Cardiac fibroblast (primary cell): Measurements from ENCODE around the gene HLTF.
"Not testable (repeated sequence)": the region's sequence is repeated elsewhere in the genome, so short reads cannot be mapped to it uniquely, and the experiment has no call there.

ENCODE experiments used
- DNase-seq, 2 donors: peaks; one replicate each; pipeline versions ENCODE4 v3.0.0 to v3.0.0-alpha.2; 2010; ENCODE audit warnings: low read depth in 2 of 2
- H3K4me3 ChIP-seq, 2 donors: replicated peaks in 1 of 2; 1 replicate in 1 of 2; 2 replicates in 1 of 2; pipeline ENCODE4 v1.5.1; 2011; ENCODE audit warnings: low read depth in 2 of 2, low read length in 2 of 2, mild to moderate bottlenecking in 2 of 2, moderate library complexity in 1 of 2
- TF ChIP-seq, protein P1 (sequence below): IDR thresholded peaks from one replicate; pipeline ENCODE4 v1.5.1; 2011; ENCODE audit warnings: low read depth, mild to moderate bottlenecking, low read length, inconsistent platforms

Gene HLTF

DNA sequence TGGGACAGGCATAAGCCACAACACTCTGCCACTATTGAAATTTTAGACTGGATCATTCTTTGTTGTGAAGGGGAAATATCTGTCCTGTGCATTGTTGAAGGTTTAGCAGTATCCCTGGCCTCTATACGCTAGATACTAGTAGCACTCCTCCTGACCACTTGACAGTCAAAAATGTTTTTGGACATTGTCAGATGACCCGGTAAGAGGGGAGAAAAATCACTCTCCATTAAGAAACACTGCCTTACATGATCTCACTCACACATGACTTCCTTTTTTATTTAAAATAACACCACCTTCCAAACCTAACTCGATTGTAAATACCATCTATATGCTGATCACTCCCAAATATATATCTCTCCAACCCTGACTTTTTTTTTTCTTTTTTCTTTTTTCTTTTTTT is 15.3 kb upstream of the HLTF start:
- no peak overlapping the region for H3K4me3 ChIP-seq
- DNase-seq = no peak
- TF ChIP-seq, protein P1, sequence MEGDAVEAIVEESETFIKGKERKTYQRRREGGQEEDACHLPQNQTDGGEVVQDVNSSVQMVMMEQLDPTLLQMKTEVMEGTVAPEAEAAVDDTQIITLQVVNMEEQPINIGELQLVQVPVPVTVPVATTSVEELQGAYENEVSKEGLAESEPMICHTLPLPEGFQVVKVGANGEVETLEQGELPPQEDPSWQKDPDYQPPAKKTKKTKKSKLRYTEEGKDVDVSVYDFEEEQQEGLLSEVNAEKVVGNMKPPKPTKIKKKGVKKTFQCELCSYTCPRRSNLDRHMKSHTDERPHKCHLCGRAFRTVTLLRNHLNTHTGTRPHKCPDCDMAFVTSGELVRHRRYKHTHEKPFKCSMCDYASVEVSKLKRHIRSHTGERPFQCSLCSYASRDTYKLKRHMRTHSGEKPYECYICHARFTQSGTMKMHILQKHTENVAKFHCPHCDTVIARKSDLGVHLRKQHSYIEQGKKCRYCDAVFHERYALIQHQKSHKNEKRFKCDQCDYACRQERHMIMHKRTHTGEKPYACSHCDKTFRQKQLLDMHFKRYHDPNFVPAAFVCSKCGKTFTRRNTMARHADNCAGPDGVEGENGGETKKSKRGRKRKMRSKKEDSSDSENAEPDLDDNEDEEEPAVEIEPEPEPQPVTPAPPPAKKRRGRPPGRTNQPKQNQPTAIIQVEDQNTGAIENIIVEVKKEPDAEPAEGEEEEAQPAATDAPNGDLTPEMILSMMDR = no peak

DNA sequence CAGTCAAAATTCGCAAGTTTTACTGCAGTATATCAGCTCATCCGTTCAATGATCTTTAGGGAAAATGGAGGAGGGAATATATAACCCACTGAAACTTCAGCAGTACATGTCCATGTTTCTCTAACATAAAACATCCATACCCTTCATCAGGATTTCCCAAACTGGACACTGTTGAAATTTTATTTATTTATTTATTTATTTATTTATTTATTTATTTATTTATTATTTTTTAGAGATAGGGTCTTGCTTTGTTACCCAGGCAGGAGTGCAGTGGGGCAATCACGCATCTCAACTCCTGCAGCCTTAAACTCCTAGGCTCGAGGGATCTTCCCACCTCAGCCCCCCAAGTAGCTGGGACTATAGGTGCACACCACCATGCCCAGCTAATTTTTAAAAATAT is 14.8 kb upstream of the HLTF start:
- TF ChIP-seq, protein P1 = no peak
- DNase-seq = no peak
- no peak overlapping the region for H3K4me3 ChIP-seq

DNA sequence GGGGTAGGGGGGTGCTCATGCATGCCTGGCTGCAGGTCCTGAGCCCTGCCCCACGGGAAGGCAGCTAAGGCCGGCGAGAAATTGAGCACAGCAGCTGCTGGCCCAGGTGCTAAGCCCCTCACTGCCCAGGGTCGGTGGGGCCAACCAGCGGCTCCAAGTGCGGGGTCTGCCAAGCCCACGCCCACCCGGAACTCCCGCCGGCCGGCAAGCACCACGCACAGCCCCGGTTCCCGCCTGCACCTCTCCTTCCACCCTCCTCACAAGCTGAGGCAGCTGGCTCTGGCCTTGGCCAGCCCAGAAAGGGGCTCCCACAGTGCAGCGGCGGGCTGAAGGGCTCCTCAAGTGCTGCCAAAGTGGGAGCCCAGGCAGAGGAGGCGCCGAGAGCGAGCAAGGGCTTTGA is 11.7 kb upstream of the HLTF start:
- H3K4me3 ChIP-seq, DNase-seq: not testable (repeated sequence)

DNA sequence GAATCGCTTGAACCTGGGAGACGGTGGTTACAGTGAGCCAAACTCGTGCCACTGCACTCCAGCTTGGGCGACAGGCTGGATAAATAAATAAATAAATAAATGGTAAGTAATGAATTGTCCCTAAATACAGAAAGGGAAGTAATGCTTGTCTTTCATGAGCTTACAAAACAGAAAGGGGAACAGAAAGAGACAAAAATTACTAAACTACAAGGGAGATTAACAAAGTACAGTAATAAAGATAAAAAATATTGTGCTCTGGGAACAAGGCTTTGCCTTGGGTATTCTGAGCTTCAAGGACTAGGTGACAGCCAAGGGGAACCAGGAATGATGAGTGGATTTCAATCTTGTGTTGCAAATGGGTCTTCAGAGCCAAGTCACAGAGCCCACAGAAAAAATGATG is 9.2 kb upstream of the HLTF start:
- no peak overlapping the region for H3K4me3 ChIP-seq
- TF ChIP-seq, protein P1 = no peak
- no peak for DNase-seq

DNA sequence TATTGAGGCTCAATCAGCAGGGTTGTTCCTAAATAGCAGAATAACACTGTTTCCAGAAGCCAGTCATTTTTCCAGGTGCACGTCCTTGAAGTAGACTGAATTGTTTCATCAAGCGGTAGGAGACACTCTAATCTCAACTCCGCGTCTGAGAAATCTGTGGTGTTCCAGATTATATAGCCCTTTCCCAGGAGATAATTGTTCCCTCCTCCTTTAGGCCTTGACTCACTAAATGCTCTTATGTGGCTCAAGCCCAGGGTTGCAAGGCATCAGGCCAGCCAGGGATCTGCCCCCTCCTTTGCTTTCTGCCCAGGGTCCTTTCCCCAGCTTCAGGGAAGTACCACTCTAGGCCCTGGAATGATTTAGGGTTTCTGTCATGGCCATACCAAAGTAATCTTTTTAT is 5.7 kb upstream of the HLTF start:
- DNase-seq = no peak
- no peak overlapping the region for H3K4me3 ChIP-seq
- TF ChIP-seq, protein P1 = no peak

DNA sequence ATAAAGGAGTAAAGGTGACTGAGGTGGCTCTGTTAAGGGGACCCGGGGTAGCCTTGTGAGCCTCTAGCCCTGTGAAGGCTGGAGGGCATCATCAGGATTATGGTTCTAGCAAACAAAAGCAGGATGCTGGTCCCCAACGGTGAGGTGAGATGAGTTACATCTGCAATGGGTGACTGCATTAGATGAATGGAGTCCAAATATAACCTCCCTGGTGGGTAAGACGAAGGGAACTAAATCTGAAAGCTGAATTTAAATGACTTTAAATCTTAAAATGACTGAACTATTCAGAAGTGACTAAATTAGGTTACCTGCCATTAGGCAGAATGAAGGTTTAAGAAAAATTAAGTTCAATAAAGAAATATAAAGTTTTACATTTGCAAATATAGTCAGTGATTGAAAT is 4.6 kb upstream of the HLTF start:
- no peak for DNase-seq
- H3K4me3 ChIP-seq = no peak overlapping the region
- TF ChIP-seq, protein P1 = no peak

DNA sequence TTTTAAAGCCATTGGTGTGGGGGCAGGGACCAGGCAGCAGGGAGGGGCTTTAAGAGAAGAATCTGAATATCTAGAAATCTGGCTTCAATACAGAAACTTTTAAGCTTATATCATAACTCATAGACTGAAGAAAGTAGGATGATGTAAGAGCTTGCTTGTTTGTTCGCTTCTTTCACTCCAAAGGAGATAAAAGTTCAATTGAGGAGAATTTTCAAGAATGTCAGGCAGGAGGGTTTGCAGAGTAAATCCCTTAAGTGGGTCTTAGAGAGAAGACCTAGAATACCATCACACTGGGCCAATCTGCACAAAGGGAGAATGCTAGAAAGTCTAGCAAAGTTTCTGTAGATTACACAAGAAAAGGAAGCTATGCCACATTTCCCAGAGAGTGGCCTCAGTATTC is 4.1 kb upstream of the HLTF start:
- TF ChIP-seq, protein P1 = no peak
- no peak overlapping the region for H3K4me3 ChIP-seq

More for the DNA sequence above, 4.1 kb upstream of the HLTF start:
- no peak for DNase-seq
